Stimulated activated naive CD8-positive, alpha-beta T cell treated with anti-CD3 and anti-CD28 coated beads, Interleukin-15, Interleukin-2, amounts not matched to agents 100 U/mL and 50 U/mL, for 24 hours (primary cell): ENCODE data around the gene FAM240A.
"Not testable (repeated sequence)": the region's sequence is repeated elsewhere in the genome, so short reads cannot be mapped to it uniquely, and the experiment has no call there.

ENCODE experiments used
- ATAC-seq: fragments of 150-1000 bp; cut with Tn5 transposase; one replicate; pipeline ENCODE4 v1.10.0; 2021
- DNase-seq: peaks from one replicate; pipeline ENCODE4 v3.0.0; 2021

The FAM240A gene

GRCh38 chr3:46587268-46587667 is 25.1 kb upstream of the FAM240A start:
- not testable (repeated sequence) for DNase-seq

GRCh38 chr3:46593274-46593862 is 19.0 kb upstream of the FAM240A start:
- ATAC-seq: no peak

More at GRCh38 chr3:46587268-46587667, 25.1 kb upstream of the FAM240A start:
- not testable (repeated sequence) for ATAC-seq

GRCh38 chr3:46593979-46594378 is 18.3 kb upstream of the FAM240A start:
- DNase-seq (no peak), ATAC-seq (no peak)

More at GRCh38 chr3:46593274-46593862, 19.0 kb upstream of the FAM240A start:
- DNase-seq: no peak

GRCh38 chr3:46594723-46595122 is 17.6 kb upstream of the FAM240A start:
- ATAC-seq (no peak), DNase-seq (no peak)

GRCh38 chr3:46595819-46596314 is 16.5 kb upstream of the FAM240A start:
- no peak for DNase-seq
- ATAC-seq: no peak

GRCh38 chr3:46599590-46599989 is 12.7 kb upstream of the FAM240A start:
- no peak for ATAC-seq
- DNase-seq: no peak

GRCh38 chr3:46603446-46604046 is 8.8 kb upstream of the FAM240A start:
- DNase-seq (no peak), ATAC-seq (no peak)

GRCh38 chr3:46604127-46604526 is 8.2 kb upstream of the FAM240A start:
- ATAC-seq: no peak
- DNase-seq: no peak

GRCh38 chr3:46607603-46608028 is 4.7 kb upstream of the FAM240A start:
- DNase-seq (no peak), ATAC-seq (no peak)

- no peak for DNase-seq
- ATAC-seq: no peak
These were observed 3.1 kb upstream of the FAM240A start for GRCh38 chr3:46609212-46609721.

- DNase-seq: no peak
- no peak for ATAC-seq
These were observed 2.2 kb upstream of the FAM240A start for GRCh38 chr3:46609944-46610722.

- no peak for ATAC-seq
- no peak for DNase-seq
These were observed 1.1 kb downstream of the FAM240A start for GRCh38 chr3:46613313-46614005.

GRCh38 chr3:46614431-46614830 is 2.1 kb downstream of the FAM240A start:
- DNase-seq (no peak), ATAC-seq (no peak)

GRCh38 chr3:46615050-46615775 is 2.9 kb downstream of the FAM240A start:
- ATAC-seq (no peak), DNase-seq (no peak)

- ATAC-seq (no peak), DNase-seq (no peak)
These were observed 3.7 kb downstream of the FAM240A start for GRCh38 chr3:46615976-46616375.

GRCh38 chr3:46617941-46618340 is 5.6 kb downstream of the FAM240A start:
- DNase-seq (no peak), ATAC-seq (no peak)

GRCh38 chr3:46619845-46620778 is 7.8 kb downstream of the FAM240A start:
- DNase-seq (no peak), ATAC-seq (no peak)

- DNase-seq (no peak), ATAC-seq (no peak)
These were observed 12.2 kb downstream of the FAM240A start for GRCh38 chr3:46624533-46624932.

- DNase-seq: no peak
- no peak for ATAC-seq
These were observed 12.7 kb downstream of the FAM240A start for GRCh38 chr3:46624975-46625490.

GRCh38 chr3:46626039-46626438 is 13.7 kb downstream of the FAM240A start:
- DNase-seq: no peak
- ATAC-seq: no peak
